Loucy (cell line): ENCODE results near the gene LRRN4CL.

Source experiments
- EZH2phosphoT487 ChIP-seq: fragments of 200-600 bp; IDR thresholded peaks from 2 replicates; pipeline ENCODE4 v1.6.1; 2018; ENCODE audit warnings: antibody characterized with exemption, mild to moderate bottlenecking, moderate library complexity, borderline replicate concordance
- TF ChIP-seq, protein P1 (sequence below): fragments of 200-600 bp; sonication (generic); conservative IDR thresholded peaks from 2 replicates; pipeline ENCODE4 v1.5.1; 2014; ENCODE audit warnings: mild to moderate bottlenecking, antibody characterized with exemption, low read length

DNA sequence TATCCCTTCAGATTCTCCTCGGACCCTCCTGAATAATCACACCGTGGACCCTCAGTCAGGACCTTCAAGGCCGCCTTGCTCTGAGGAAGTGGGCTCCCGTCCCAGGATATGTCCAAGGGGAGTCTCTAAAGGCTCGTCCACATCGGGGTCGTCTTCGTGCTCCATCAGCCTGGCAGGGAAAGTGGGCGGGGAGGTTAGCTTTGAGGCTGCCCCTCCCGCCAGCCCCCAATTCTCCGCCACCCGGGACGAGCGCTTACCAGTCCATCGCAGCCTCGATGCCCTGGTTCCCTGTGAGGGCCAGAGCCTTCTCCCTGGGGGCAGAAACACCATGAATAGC lies 10.9 kb downstream of the LRRN4CL start:
- TF ChIP-seq, protein P1, sequence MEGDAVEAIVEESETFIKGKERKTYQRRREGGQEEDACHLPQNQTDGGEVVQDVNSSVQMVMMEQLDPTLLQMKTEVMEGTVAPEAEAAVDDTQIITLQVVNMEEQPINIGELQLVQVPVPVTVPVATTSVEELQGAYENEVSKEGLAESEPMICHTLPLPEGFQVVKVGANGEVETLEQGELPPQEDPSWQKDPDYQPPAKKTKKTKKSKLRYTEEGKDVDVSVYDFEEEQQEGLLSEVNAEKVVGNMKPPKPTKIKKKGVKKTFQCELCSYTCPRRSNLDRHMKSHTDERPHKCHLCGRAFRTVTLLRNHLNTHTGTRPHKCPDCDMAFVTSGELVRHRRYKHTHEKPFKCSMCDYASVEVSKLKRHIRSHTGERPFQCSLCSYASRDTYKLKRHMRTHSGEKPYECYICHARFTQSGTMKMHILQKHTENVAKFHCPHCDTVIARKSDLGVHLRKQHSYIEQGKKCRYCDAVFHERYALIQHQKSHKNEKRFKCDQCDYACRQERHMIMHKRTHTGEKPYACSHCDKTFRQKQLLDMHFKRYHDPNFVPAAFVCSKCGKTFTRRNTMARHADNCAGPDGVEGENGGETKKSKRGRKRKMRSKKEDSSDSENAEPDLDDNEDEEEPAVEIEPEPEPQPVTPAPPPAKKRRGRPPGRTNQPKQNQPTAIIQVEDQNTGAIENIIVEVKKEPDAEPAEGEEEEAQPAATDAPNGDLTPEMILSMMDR: no peak
- TF ChIP-seq EZH2phosphoT487: no peak
